DND-41 (cell line): ENCODE data around the gene TPRG1.

Experiments
- ATAC-seq: fragments of 200-7000 bp; cut with Tn5 transposase; 3 replicates; pipeline ENCODE4 v1.9.1; 2021; ENCODE audit warnings: low read depth; ENCODE audit not compliant: insufficient read depth
- DNase-seq: peaks from one replicate; pipeline ENCODE4 v3.0.0-alpha.2; 2020
- H2AFZ ChIP-seq: 2 replicates; pipeline ENCODE4 v1.6.0; 2012; ENCODE audit warnings: low read depth, low read length
- H3K27ac ChIP-seq: 2 replicates; pipeline ENCODE4 v1.5.1; 2012; ENCODE audit warnings: low read length, inconsistent platforms
- H3K27me3 ChIP-seq: fragments of 200-600 bp; sonication (generic); 2 replicates; pipeline ENCODE4 v1.6.0; 2012; ENCODE audit warnings: low read length, mild to moderate bottlenecking, inconsistent platforms; ENCODE audit not compliant: insufficient read depth, poor library complexity
- H3K36me3 ChIP-seq: 2 replicates; pipeline ENCODE4 v1.5.1; 2012; ENCODE audit warnings: low read length, inconsistent platforms; ENCODE audit not compliant: insufficient read depth
- H3K4me1 ChIP-seq: 2 replicates; pipeline ENCODE4 v1.5.1; 2012; ENCODE audit warnings: mild to moderate bottlenecking, low read length; ENCODE audit not compliant: insufficient read depth
- H3K4me2 ChIP-seq: 2 replicates; pipeline ENCODE4 v1.6.0; 2012; ENCODE audit warnings: mild to moderate bottlenecking, moderate library complexity, low read length, inconsistent platforms; ENCODE audit not compliant: insufficient read depth
- H3K4me3 ChIP-seq, 2 experiments: fragments of 200-600 bp in 1 of 2; shearing (Covaris generic) in 1 of 2; 2 replicates each; pipeline ENCODE4 v1.5.1; 2012 to 2016; ENCODE audit warnings: inconsistent platforms in 2 of 2, low read length in 2 of 2, mild to moderate bottlenecking in 2 of 2, low read depth in 1 of 2, moderate library complexity in 1 of 2
- H3K79me2 ChIP-seq: 2 replicates; pipeline ENCODE4 v1.6.0; 2012; ENCODE audit warnings: low read length, inconsistent platforms; ENCODE audit not compliant: insufficient read depth
- H3K9ac ChIP-seq: 2 replicates; pipeline ENCODE4 v1.6.0; 2012; ENCODE audit warnings: low read depth, mild to moderate bottlenecking, inconsistent platforms, low read length, moderate library complexity
- H3K9me3 ChIP-seq: 2 replicates; pipeline ENCODE4 v1.5.1; 2012; ENCODE audit warnings: low read length, moderate library complexity, mild to moderate bottlenecking, inconsistent platforms; ENCODE audit not compliant: insufficient read depth, severe bottlenecking
- H4K20me1 ChIP-seq: 2 replicates; pipeline ENCODE4 v1.6.0; 2012; ENCODE audit warnings: low read length; ENCODE audit not compliant: insufficient read depth
- CTCF ChIP-seq: IDR thresholded peaks from 2 replicates; pipeline ENCODE4 v1.5.1; 2012; ENCODE audit warnings: borderline replicate concordance, low read length, moderate library complexity, mild to moderate bottlenecking; ENCODE audit not compliant: poor library complexity, severe bottlenecking; ENCODE audit errors: extremely low read depth
- EZH2 ChIP-seq: IDR thresholded peaks from 3 replicates; pipeline ENCODE4 v1.6.1; 2012; ENCODE audit warnings: borderline replicate concordance, low read depth, mild to moderate bottlenecking, moderate library complexity, low read length, inconsistent platforms; ENCODE audit not compliant: severe bottlenecking

Gene TPRG1

GRCh38 chr3:189355115-189355480 lies 183.3 kb downstream of the TPRG1 start:
- peaks cover 14% of the 10 kb centered on the region for H3K4me1 ChIP-seq
- H3K36me3 ChIP-seq, result no peaks in the 10 kb centered on the region
- peaks cover 9% of the 10 kb centered on the region for H3K27me3 ChIP-seq
- no peak overlapping the region for H2AFZ ChIP-seq
- no peak overlapping the region for H3K9ac ChIP-seq
- H3K79me2 ChIP-seq, result no peaks in the 10 kb centered on the region
- no peaks in the 10 kb centered on the region for H3K9me3 ChIP-seq
- no peaks in the 10 kb centered on the region; the same call in 1 of the 2 replicates for H4K20me1 ChIP-seq
- no peak overlapping the region for H3K27ac ChIP-seq
- DNase-seq (no peak), ATAC-seq (no peak)
- no peak overlapping the region for H3K4me3 ChIP-seq
- no peak for TF ChIP-seq CTCF
- no peak for TF ChIP-seq EZH2
- H3K4me2 ChIP-seq, result no peak overlapping the region

- H3K27me3 ChIP-seq, result peaks cover 12% of the 10 kb centered on the region
- no peak overlapping the region for H3K27ac ChIP-seq
- no peaks in the 10 kb centered on the region for H3K9me3 ChIP-seq
- no peaks in the 10 kb centered on the region for H3K79me2 ChIP-seq
- TF ChIP-seq CTCF (no peak), EZH2 (no peak)
- no peak overlapping the region for H3K4me3 ChIP-seq
- peak; percentile 18 for DNase-seq
- peak; percentile 90 for ATAC-seq
- no peaks in the 10 kb centered on the region for H3K36me3 ChIP-seq
- no peak overlapping the region for H2AFZ ChIP-seq
- H3K9ac ChIP-seq, result no peak overlapping the region
- no peak overlapping the region; the same call in 1 of the 2 replicates for H3K4me2 ChIP-seq
- no peaks in the 10 kb centered on the region; the same call in 1 of the 2 replicates for H4K20me1 ChIP-seq
- peaks cover 14% of the 10 kb centered on the region for H3K4me1 ChIP-seq
Observed at GRCh38 chr3:189355481-189356201, 183.9 kb downstream of the TPRG1 start.

- H4K20me1 ChIP-seq, result no peaks in the 10 kb centered on the region; the same call in 1 of the 2 replicates
- H3K27ac ChIP-seq, result no peak overlapping the region
- peaks cover 16% of the 10 kb centered on the region for H3K27me3 ChIP-seq
- no peak overlapping the region for H3K4me2 ChIP-seq
- DNase-seq (no peak), ATAC-seq (no peak)
- no peaks in the 10 kb centered on the region for H3K79me2 ChIP-seq
- TF ChIP-seq CTCF (no peak), EZH2 (no peak)
- H2AFZ ChIP-seq, result no peak overlapping the region
- H3K9me3 ChIP-seq, result no peaks in the 10 kb centered on the region
- peaks cover 12% of the 10 kb centered on the region for H3K4me1 ChIP-seq
- H3K9ac ChIP-seq, result no peak overlapping the region
- no peaks in the 10 kb centered on the region for H3K36me3 ChIP-seq
- H3K4me3 ChIP-seq, result no peak overlapping the region
Observed at GRCh38 chr3:189360291-189360690, 188.5 kb downstream of the TPRG1 start.
